Muscle layer of duodenum (tissue), 2 donors: ENCODE results near the gene C9orf40.

Experiments used
- H3K27ac ChIP-seq: one replicate; pipeline ENCODE4 v1.7.0; 2013; ENCODE audit warnings: mild to moderate bottlenecking, low read length
- H3K27me3 ChIP-seq: one replicate; pipeline ENCODE4 v1.7.0; 2013; ENCODE audit warnings: low read depth, mild to moderate bottlenecking, control low read depth, low read length
- H3K36me3 ChIP-seq, 2 donors: one replicate each; pipeline ENCODE4 v1.7.0; 2013; ENCODE audit warnings: low read length in 2 of 2, control low read depth in 1 of 2, mild to moderate bottlenecking in 1 of 2; ENCODE audit not compliant: insufficient read depth in 2 of 2, control insufficient read depth in 1 of 2
- H3K4me1 ChIP-seq, 2 donors: one replicate each; pipeline ENCODE4 v1.7.0; 2013; ENCODE audit warnings: low read length in 2 of 2, mild to moderate bottlenecking in 2 of 2, control low read depth in 1 of 2, moderate library complexity in 1 of 2; ENCODE audit not compliant: insufficient read depth in 2 of 2, control insufficient read depth in 1 of 2
- H3K4me3 ChIP-seq, 2 donors: one replicate each; pipeline ENCODE4 v1.7.0; 2013; ENCODE audit warnings: low read length in 2 of 2, low read depth in 1 of 2, mild to moderate bottlenecking in 1 of 2
- H3K9me3 ChIP-seq, 2 donors: one replicate each; pipeline ENCODE4 v1.7.0; 2013; ENCODE audit warnings: low read length in 2 of 2, control low read depth in 1 of 2, mild to moderate bottlenecking in 1 of 2; ENCODE audit not compliant: control insufficient read depth in 1 of 2
- donor health status: healthy.

The C9orf40 gene, protein sequence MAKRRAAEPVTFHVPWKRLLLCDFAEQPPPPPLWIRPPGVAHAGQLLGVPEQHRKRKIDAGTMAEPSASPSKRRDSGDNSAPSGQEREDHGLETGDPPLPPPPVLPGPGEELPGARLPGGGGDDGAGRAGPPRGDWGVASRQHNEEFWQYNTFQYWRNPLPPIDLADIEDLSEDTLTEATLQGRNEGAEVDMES

DNA sequence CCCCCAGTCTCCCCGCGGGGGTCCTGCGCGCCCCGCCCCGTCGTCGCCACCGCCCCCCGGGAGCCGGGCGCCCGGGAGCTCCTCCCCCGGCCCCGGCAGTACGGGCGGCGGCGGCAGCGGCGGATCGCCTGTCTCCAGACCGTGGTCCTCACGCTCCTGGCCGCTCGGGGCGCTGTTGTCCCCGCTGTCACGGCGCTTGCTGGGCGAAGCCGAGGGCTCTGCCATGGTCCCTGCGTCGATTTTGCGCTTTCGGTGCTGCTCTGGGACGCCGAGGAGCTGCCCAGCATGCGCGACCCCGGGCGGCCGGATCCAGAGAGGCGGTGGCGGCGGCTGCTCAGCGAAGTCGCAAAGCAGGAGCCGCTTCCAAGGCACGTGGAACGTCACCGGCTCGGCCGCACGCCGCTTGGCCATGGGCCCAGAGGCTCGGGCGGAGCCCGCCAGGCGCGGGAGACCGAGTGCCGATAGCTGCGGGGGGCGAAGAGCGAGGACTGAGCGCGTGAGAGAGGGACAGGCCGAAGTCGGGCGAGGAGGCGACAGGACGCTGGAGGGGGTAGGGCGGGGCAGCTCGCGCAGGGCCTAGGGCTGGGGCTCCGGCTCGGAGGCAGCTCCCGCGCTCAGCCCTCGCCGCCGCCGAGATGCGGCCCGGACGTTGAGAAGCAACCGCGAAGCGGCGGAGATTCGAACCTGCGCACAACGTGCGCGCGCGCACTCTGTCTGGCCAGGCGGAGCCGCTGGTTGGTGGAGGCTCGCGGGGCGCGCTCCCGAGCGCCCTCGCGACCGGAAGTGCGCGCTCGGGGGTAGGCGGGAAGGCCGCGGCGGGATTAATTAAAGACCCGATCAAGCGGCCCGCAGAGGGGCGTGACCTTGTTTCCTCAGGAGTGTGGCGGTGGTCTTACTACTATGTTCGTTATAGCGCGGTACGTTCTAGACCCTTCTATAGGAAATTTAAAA lies at the start of gene C9orf40:
Gene C9orf40, minus strand, starts transcription at position 712 of the 951 bp plus-strand sequence. Its CDS starts 301 bp downstream, at position 411.
- Histone ChIP-seq H3K36me3 (no peaks in the 10 kb centered on the region), H3K27ac (peak within 1 kb of the TSS; percentile 92), H3K9me3 (no peaks in the 10 kb centered on the region), H3K27me3 (no peaks in the 10 kb centered on the region), H3K4me1 (no peaks in the 10 kb centered on the region), H3K4me3 (peak within 1 kb of the TSS; percentile 78 to 92)

DNA sequence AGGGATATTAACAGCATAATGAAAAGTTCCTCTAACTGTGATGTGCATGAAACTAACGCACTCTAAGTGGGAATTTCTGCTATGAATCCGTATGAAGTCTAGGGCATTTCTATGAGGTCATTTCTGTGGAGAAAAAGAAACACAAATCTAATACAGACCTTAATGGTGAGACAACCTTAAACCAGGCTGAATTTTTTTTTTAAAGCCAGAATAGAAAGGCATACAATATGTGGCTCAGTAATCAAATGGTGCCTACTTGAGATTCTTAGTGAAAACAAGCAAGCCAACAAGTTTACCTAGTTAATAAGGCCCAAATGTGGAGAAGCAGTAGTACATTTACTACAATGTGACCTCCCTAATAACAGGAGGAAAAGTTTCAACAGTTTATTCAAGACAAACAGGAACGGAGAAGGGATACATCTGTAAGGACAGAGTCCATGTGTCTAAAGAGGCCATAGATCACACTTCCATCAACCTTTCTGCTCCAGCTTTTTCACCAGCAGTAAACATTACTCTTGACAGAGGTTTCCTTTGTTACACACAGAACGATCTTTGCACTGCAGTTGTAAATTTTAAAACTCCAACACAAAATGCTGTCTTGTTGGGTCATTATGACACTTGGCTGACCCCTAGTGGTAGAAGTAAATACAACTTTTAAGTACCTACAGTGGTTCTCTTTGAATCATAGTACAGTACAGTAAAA lies 49.2 kb upstream of the C9orf40 start:
- Histone ChIP-seq H3K9me3 (no peaks in the 10 kb centered on the region), H3K4me1 (peaks cover 0 to 6% of the 10 kb centered on the region in 2 donors), H3K27ac (peak overlapping the region; percentile 7), H3K36me3 (peaks cover 0 to 6% of the 10 kb centered on the region in 2 donors), H3K4me3 (no peak overlapping the region), H3K27me3 (no peaks in the 10 kb centered on the region)

DNA sequence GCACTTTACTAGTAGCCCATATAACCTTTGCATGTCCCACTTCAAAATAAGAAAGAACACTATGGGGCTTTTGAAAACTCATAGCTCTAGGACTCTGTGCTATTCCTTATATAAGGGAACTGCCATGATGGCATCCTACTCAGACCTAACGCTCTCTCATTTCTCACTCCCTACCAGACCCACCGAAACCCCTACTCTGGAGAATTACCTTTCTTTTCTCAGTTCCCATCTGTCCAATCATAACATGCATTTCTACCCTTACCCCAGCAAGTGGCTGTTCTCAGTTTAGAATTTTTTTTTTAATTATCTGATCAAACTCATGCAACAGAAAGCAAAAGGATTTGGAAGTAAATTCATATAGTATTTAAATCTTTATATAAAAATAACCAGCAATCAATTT lies 48.1 kb upstream of the C9orf40 start:
- peaks cover 0 to 6% of the 10 kb centered on the region in 2 donors for H3K4me1 ChIP-seq
- peaks cover 3 to 11% of the 10 kb centered on the region in 2 donors for H3K36me3 ChIP-seq
- H3K27me3 ChIP-seq: no peaks in the 10 kb centered on the region
- H3K9me3 ChIP-seq: no peaks in the 10 kb centered on the region
- no peak overlapping the region for H3K4me3 ChIP-seq
- H3K27ac ChIP-seq: no peak overlapping the region

DNA sequence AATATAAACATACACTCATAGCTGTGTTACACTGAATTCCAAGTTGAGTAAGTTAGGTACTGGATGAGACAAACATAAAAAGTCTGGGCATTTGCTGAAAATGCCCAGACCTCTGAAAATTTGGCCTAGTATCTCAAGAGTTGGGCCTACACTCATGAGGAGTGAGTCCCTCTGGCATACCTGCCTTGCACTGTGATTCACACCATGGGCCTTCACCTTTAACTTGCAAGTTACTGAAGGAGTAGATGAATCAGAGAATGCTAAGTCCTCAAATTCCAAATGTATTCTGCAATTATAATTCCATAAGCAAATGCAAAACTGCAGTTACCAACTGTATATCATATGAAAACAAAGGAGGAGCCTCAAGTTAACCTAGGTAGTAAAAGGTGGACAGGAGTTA lies 32.3 kb upstream of the C9orf40 start:
- peaks cover 6 to 10% of the 10 kb centered on the region in 2 donors for H3K36me3 ChIP-seq
- no peak overlapping the region for H3K27ac ChIP-seq
- no peak overlapping the region for H3K4me3 ChIP-seq
- no peaks in the 10 kb centered on the region for H3K4me1 ChIP-seq
- H3K27me3 ChIP-seq: no peaks in the 10 kb centered on the region
- H3K9me3 ChIP-seq: no peaks in the 10 kb centered on the region

DNA sequence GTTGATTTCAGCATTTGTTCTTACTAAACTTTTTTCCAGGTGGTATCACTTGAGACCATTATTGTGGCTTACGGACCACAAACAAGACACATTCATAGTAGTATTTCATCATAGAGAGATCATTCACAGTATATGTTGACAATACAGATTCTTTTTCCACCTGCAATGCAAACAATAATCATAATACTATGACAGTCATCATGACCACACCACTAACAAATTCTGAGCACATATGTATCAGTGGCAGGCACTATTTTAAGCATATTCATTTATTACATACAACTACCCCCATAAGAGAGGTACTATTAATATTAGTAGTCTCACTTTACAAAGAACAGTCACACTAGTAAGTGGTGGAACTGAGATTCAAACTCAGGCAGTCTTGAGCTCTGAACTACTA lies 31.0 kb upstream of the C9orf40 start:
- Histone ChIP-seq H3K4me3 (no peak overlapping the region), H3K4me1 (no peaks in the 10 kb centered on the region), H3K27me3 (no peaks in the 10 kb centered on the region), H3K9me3 (no peaks in the 10 kb centered on the region), H3K27ac (no peak overlapping the region), H3K36me3 (peaks cover 10 to 11% of the 10 kb centered on the region in 2 donors)

DNA sequence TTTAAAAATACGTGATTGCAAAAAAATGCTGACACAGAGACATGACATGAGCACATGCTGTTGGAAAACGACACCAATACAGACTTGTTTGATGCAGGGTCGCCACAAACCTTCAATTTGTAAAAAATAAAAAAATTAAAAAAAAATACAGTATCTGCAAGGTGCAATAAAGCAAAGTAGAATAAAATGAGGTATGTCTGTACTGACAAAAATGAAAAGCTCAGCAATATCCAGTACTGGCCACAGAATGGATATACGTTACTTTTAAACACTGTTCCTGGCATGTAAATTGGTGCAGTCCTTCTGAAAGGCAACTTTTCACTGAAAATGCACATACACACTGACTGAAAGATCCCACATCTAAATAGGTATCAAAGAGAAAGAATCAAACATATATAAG lies 27.1 kb upstream of the C9orf40 start:
- Histone ChIP-seq H3K36me3 (peaks cover 6 to 18% of the 10 kb centered on the region in 2 donors), H3K4me1 (no peaks in the 10 kb centered on the region), H3K4me3 (no peak overlapping the region), H3K9me3 (peaks cover 0 to 10% of the 10 kb centered on the region in 2 donors), H3K27me3 (no peaks in the 10 kb centered on the region), H3K27ac (no peak overlapping the region)

DNA sequence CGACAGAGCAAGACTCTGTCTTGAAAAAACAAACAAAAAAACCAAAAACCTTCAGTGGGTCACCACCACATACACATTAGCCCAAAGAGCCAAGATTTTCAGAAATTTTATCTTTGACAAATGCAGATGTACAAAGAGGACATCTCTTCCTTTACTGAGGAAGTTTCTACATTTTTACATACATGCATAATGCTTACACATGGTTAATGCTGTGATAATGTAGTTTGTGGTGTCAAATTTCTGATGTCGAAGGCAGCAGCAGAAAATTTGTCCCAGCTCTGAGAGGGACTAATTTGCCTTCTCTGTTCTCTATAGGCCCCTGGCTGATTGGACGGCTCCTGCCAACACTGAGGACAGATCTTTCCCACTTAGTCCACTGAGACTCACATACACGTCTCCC lies 24.6 kb upstream of the C9orf40 start:
- Histone ChIP-seq H3K4me3 (no peak overlapping the region), H3K27me3 (no peaks in the 10 kb centered on the region), H3K27ac (no peak overlapping the region), H3K4me1 (no peaks in the 10 kb centered on the region), H3K9me3 (peaks cover 0 to 10% of the 10 kb centered on the region in 2 donors), H3K36me3 (peaks cover 0 to 11% of the 10 kb centered on the region in 2 donors)

DNA sequence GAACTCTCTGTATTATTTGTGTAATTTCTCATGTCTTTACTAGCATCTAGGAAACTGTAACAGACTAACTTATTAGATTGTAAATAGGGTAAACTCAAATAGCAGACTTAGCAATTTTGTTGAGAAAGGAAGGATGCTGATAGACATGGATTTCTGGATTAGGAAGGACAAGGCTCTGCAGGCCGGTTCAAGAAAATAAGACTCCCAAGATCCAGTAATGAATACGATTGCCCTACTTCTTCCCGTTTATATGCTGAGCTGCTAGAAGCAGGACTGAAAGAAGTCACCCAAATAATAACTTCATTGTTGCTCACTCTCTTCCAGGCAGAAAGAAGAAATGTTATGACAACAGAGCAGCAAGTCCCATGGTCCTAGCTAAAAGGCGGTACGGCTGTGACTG lies 22.8 kb upstream of the C9orf40 start:
- peaks cover 0 to 11% of the 10 kb centered on the region in 2 donors for H3K36me3 ChIP-seq
- no peaks in the 10 kb centered on the region for H3K4me1 ChIP-seq
- no peak overlapping the region for H3K27ac ChIP-seq
- H3K27me3 ChIP-seq: no peaks in the 10 kb centered on the region
- no peak overlapping the region for H3K4me3 ChIP-seq
- H3K9me3 ChIP-seq: peaks cover 0 to 10% of the 10 kb centered on the region in 2 donors

DNA sequence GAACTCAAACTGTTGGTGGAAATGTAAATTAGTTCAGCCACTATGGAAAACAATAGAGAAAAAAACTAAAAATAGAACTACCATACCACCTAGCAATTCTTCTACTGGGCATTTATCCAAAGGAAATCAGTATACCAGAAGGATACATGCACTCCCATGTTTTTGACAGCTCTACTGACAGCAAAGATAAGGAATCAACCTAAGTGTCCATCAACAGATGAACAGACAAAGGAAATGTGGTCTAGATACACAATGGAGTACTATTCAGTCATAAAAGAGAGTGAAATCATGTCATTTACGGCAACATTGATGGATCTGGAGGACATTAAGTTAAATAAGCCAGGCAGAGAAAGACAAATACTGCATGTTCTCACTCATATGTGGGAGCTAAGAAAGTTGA lies 21.8 kb upstream of the C9orf40 start:
- Histone ChIP-seq H3K27ac (no peak overlapping the region), H3K4me3 (no peak overlapping the region), H3K36me3 (peaks cover 0 to 11% of the 10 kb centered on the region in 2 donors), H3K4me1 (no peaks in the 10 kb centered on the region), H3K27me3 (no peaks in the 10 kb centered on the region), H3K9me3 (peaks cover 0 to 10% of the 10 kb centered on the region in 2 donors)

DNA sequence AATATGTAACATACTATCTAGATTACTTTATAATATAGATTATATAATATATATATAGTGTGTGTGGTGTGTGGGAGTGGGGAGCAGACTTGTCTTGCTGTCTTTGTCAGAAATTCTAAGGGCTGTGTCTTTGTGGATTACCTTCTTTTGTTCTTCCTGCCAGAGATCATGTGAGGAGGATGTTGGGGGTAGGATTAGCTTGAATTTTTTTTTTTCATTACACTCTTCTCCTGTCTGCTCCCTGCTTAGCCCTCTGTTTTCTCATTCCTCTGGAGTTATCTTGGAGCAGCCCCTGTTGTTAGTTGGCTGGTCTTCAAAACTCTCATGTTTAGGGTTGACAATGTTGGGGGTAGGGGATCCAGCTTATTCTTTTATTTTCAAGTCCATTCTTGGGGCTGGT lies 21.0 kb upstream of the C9orf40 start:
- Histone ChIP-seq H3K27me3 (no peaks in the 10 kb centered on the region), H3K27ac (no peak overlapping the region), H3K4me3 (no peak overlapping the region), H3K4me1 (no peaks in the 10 kb centered on the region), H3K36me3 (peaks cover 0 to 7% of the 10 kb centered on the region in 2 donors), H3K9me3 (peaks cover 0 to 10% of the 10 kb centered on the region in 2 donors)

DNA sequence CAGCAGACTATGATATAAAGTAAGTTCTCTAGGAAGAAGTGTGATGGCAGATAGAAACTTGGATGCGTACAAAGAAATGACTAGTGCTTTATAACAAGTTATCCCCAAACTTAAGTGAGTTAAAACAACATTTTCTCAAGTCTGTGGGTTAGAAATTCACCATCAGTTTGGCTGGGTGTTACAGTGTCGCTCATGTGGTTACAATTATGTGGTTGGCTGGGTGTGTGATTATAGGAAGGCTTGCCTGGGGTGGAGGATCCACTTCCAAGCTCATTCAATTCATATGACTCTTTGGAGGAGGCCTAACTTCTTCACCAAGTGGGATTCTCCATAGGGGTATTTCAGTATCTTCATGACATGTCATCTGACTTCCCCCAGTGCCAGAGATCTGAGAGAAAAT lies 10.3 kb upstream of the C9orf40 start:
- Histone ChIP-seq H3K9me3 (peaks cover 0 to 8% of the 10 kb centered on the region in 2 donors), H3K4me1 (no peaks in the 10 kb centered on the region), H3K4me3 (no peak overlapping the region), H3K36me3 (peaks cover 0 to 13% of the 10 kb centered on the region in 2 donors), H3K27me3 (no peaks in the 10 kb centered on the region), H3K27ac (no peak overlapping the region)
